Right lobe of liver (tissue), 6 donors: Measurements from ENCODE around the gene TSPAN5. TPM values are rescaled to one million over a fixed set of nuclear protein-coding genes. Genes with fewer than 3 reads are reported as not detected.

Experiments used
- ATAC-seq, 4 donors: fragments of 200-7000 bp; cut with Tn5 transposase; one replicate each; pipeline ENCODE4 v1.9.1; 2020; ENCODE audit warnings: mild to moderate bottlenecking in 4 of 4, moderate library complexity in 4 of 4
- DNase-seq, 3 donors: peaks; one replicate each; pipeline ENCODE4 v3.0.0-alpha.2; 2020
- H3K27ac ChIP-seq, 3 donors: fragments of 200-600 bp; one replicate each; pipeline ENCODE4 v1.8.0; 2022
- H3K27me3 ChIP-seq, 2 donors: fragments of 200-600 bp; one replicate each; pipeline ENCODE4 v1.8.0; 2022
- H3K36me3 ChIP-seq, 4 donors: fragments of 200-600 bp; sonication (generic) in 1 of 4; one replicate each; pipeline versions ENCODE4 v1.5.1 to v1.8.0; 2017 to 2022; ENCODE audit warnings: control low read depth in 1 of 4
- H3K4me1 ChIP-seq, 4 donors: fragments of 200-600 bp; sonication (generic) in 1 of 4; one replicate each; pipeline versions ENCODE4 v1.5.1 to v1.8.0; 2017 to 2022; ENCODE audit warnings: control low read depth in 1 of 4
- H3K4me3 ChIP-seq, 3 donors: fragments of 200-600 bp; one replicate each; pipeline ENCODE4 v1.8.0; 2022
- H3K9me3 ChIP-seq, 4 donors: fragments of 200-600 bp; sonication (generic) in 1 of 4; one replicate each; pipeline versions ENCODE4 v1.5.1 to v1.8.0; 2017 to 2022; ENCODE audit warnings: control low read depth in 1 of 4
- CTCF ChIP-seq, 4 donors: fragments of 200-600 bp in 3 of 4; fragments of 450-650 bp in 1 of 4; IDR thresholded peaks; one replicate each; pipeline versions ENCODE4 v1.5.1 to v1.8.0; 2016 to 2022; ENCODE audit warnings: antibody characterized with exemption in 4 of 4, mild to moderate bottlenecking in 2 of 4
- POLR2A ChIP-seq: fragments of 450-650 bp; IDR thresholded peaks from one replicate; pipeline ENCODE4 v1.6.1; 2017; ENCODE audit warnings: antibody characterized with exemption, mild to moderate bottlenecking
- WGBS: methylation state at CpG from one replicate; pipeline ENCODE4 v1.1.6; 2018; ENCODE audit warnings: low coverage, low lambda C conversion rate; ENCODE audit not compliant: insufficient coverage; ENCODE audit errors: missing lambda C conversion rate; 5-methylcytosine and 5-hydroxymethylcytosine counted together
- intact Hi-C, 2 donors: fragments of 100-400 bp; cut with DNase I; formaldehyde crosslinking; loops; one replicate each; pipeline versions ENCODE4 v1.11.2 to v1.14.1; 2022
- total RNA-seq, 6 experiments: library from RNA; depleted of rRNA in 2 of 6; stranded (reverse); fragments of >200 nt in 2 of 6; fragmentation: NEBNext Ultra II Directional in 3 of 6; extraction: Animal tissue kit (Norgen Biotek cat#: 25700) in 3 of 6; gene quantifications; one replicate each; pipeline versions ENCODE4 v1.1.0 to v1.2.4, GENCODE V29; 2016 to 2023
- donor health status: DM: no; HTN: yes; CAD: no.
- donor health status: DM: no; HTN: no; CAD: no.
- donor health status: DM: no; HTN: no; CAD: no.
- donor health status: DM: no; HTN: yes; CAD: no.
- donor health status: DM: no; HTN: yes; CAD: no.

TSPAN5 gene
- total RNA-seq, 6 experiments from 2014 or later = 0.12 to 1.2 (median 0.50) TPM

- TF ChIP-seq POLR2A (no peak), CTCF (IDR thresholded peaks at IDR 0.05) (no peak)
- intact Hi-C loops = no loop called here
- DNase-seq (no peak), ATAC-seq (no peak)
- Histone ChIP-seq H3K4me3 (no peak overlapping the region), H3K27me3 (no peaks in the 10 kb centered on the region), H3K4me1 (no peaks in the 10 kb centered on the region), H3K36me3 (no peaks in the 10 kb centered on the region), H3K27ac (no peak overlapping the region), H3K9me3 (no peaks in the 10 kb centered on the region)
- 78% methylated on average over 3 of the region's 3 CpGs for WGBS
These were observed 98.1 kb downstream of the TSPAN5 start for GRCh38 chr4:98560321-98560720.

GRCh38 chr4:98558471-98559169 lies 99.8 kb downstream of the TSPAN5 start:
- Histone ChIP-seq H3K27me3 (no peaks in the 10 kb centered on the region), H3K4me1 (no peaks in the 10 kb centered on the region), H3K36me3 (no peaks in the 10 kb centered on the region), H3K27ac (no peak overlapping the region), H3K4me3 (no peak overlapping the region), H3K9me3 (no peaks in the 10 kb centered on the region)
- intact Hi-C loops = no loop called here
- DNase-seq (no peak), ATAC-seq (no peak)
- TF ChIP-seq POLR2A = no peak
- WGBS = 79% methylated on average over 3 of the region's 6 CpGs

GRCh38 chr4:98557194-98557892 lies 101.1 kb downstream of the TSPAN5 start:
- Histone ChIP-seq H3K4me1 (no peaks in the 10 kb centered on the region), H3K36me3 (no peaks in the 10 kb centered on the region), H3K27me3 (no peaks in the 10 kb centered on the region), H3K4me3 (no peak overlapping the region), H3K9me3 (no peaks in the 10 kb centered on the region), H3K27ac (no peak overlapping the region)
- ATAC-seq (peak in 3 of 4 donors; percentile 42 to 70 (median 61)), DNase-seq (peak in 1 of 3 donors; percentile 22)
- intact Hi-C loops = no loop called here
- 55% methylated on average over 7 of the region's 7 CpGs for WGBS
- TF ChIP-seq POLR2A = no peak
- TF ChIP-seq CTCF (IDR thresholded peaks at IDR 0.05) = no peak

DNA sequence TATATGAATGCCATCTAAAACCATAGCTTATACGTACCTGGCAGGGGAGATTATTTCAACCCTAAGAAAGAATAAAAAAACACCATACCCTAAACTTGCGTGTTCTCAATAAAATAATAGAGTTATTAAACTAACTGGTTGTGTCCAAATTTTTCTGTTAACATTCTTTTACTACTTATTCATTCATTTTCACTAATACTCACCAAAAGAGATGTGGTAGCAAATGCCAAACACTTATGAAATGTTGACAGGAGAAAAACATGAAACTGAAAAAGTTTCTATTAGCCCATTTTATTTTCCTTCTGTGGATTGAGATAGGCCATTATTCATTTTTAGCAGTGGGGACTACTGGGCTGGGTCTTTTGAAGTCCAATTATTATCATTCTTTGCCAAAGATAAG lies 102.0 kb downstream of the TSPAN5 start:
- H3K27ac ChIP-seq = no peak overlapping the region
- H3K9me3 ChIP-seq = no peaks in the 10 kb centered on the region
- H3K4me1 ChIP-seq = no peaks in the 10 kb centered on the region
- intact Hi-C loops = no loop called here
- no peaks in the 10 kb centered on the region for H3K27me3 ChIP-seq
- no peaks in the 10 kb centered on the region for H3K36me3 ChIP-seq
- 85% methylated on average over 2 of the region's 2 CpGs for WGBS
- no peak for DNase-seq
- ATAC-seq = no peak
- TF ChIP-seq POLR2A (no peak), CTCF (IDR thresholded peaks at IDR 0.05) (no peak)
- no peak overlapping the region for H3K4me3 ChIP-seq

GRCh38 chr4:98555798-98556445 lies 102.5 kb downstream of the TSPAN5 start:
- DNase-seq = no peak
- Histone ChIP-seq H3K36me3 (no peaks in the 10 kb centered on the region), H3K27ac (no peak overlapping the region), H3K4me3 (no peak overlapping the region), H3K27me3 (no peaks in the 10 kb centered on the region), H3K4me1 (no peaks in the 10 kb centered on the region), H3K9me3 (no peaks in the 10 kb centered on the region)
- WGBS = 31% methylated on average over 2 of the region's 10 CpGs
- intact Hi-C loops = no loop called here
- no peak for TF ChIP-seq POLR2A
- TF ChIP-seq CTCF (IDR thresholded peaks at IDR 0.05) = no peak
- peak in 1 of 4 donors; percentile 58 for ATAC-seq
